Liver (tissue), 9 donors: ENCODE results near the gene TSPAN15. TPM values are rescaled to one million over a fixed set of nuclear protein-coding genes. Genes with fewer than 3 reads are reported as not detected.
A peak's percentile ranks its signal among the peaks of the same experiment; 100 is the strongest.
"Not testable (repeated sequence)": the region's sequence is repeated elsewhere in the genome, so short reads cannot be mapped to it uniquely, and the experiment has no call there.

ENCODE experiments used
- DNase-seq: peaks from one replicate; pipeline ENCODE4 v3.0.0-alpha.2; 2017; ENCODE audit warnings: low spot score
- H3K27ac ChIP-seq, 2 donors: one replicate each; pipeline ENCODE4 v1.7.0; 2013; ENCODE audit warnings: inconsistent platforms in 2 of 2, low read length in 2 of 2, control low read depth in 1 of 2, low read depth in 1 of 2, mild to moderate bottlenecking in 1 of 2
- H3K27me3 ChIP-seq, 4 donors: one replicate each; pipeline versions ENCODE4 v1.6.1 to v1.7.0; 2013; ENCODE audit warnings: low read length in 3 of 4, inconsistent platforms in 1 of 4, mild to moderate bottlenecking in 1 of 4, moderate library complexity in 1 of 4; ENCODE audit not compliant: control insufficient read depth in 4 of 4, insufficient read depth in 4 of 4
- H3K36me3 ChIP-seq, 4 donors: one replicate each; pipeline versions ENCODE4 v1.6.1 to v1.7.0; 2013; ENCODE audit warnings: low read length in 3 of 4, mild to moderate bottlenecking in 3 of 4, low read depth in 1 of 4, moderate library complexity in 1 of 4; ENCODE audit not compliant: control insufficient read depth in 4 of 4, insufficient read depth in 3 of 4
- H3K4me1 ChIP-seq, 4 donors: one replicate each; pipeline versions ENCODE4 v1.6.1 to v1.7.0; 2013; ENCODE audit warnings: low read length in 3 of 4, mild to moderate bottlenecking in 3 of 4, moderate library complexity in 1 of 4; ENCODE audit not compliant: control insufficient read depth in 4 of 4, insufficient read depth in 4 of 4
- H3K4me3 ChIP-seq, 3 donors: one replicate each; pipeline versions ENCODE4 v1.6.1 to v1.7.0; 2013; ENCODE audit warnings: low read length in 3 of 3, control low read depth in 1 of 3, low read depth in 1 of 3, mild to moderate bottlenecking in 1 of 3
- H3K9ac ChIP-seq, 2 donors: one replicate each; pipeline ENCODE4 v1.7.0; 2013; ENCODE audit warnings: low read length in 2 of 2, mild to moderate bottlenecking in 2 of 2, moderate library complexity in 2 of 2, control low read depth in 1 of 2, low read depth in 1 of 2
- H3K9me3 ChIP-seq, 4 donors: one replicate each; pipeline versions ENCODE4 v1.6.1 to v1.7.0; 2013; ENCODE audit warnings: low read length in 3 of 4; ENCODE audit not compliant: control insufficient read depth in 4 of 4
- ATF3 ChIP-seq: IDR thresholded peaks from 2 replicates; pipeline ENCODE4 v1.6.1; 2016; ENCODE audit warnings: antibody characterized with exemption
- CTCF ChIP-seq: fragments of 150-350 bp; IDR thresholded peaks from 2 replicates; pipeline ENCODE4 v1.5.1; 2017; ENCODE audit warnings: improper control_type of control experiment, low read depth, low read length; ENCODE audit not compliant: missing input control
- EGR1 ChIP-seq, 2 donors: IDR thresholded peaks; 2 replicates each; pipeline ENCODE4 v1.6.1; 2016 to 2018; ENCODE audit warnings: antibody characterized with exemption in 2 of 2, low read depth in 2 of 2
- FOXA1 ChIP-seq: IDR thresholded peaks from 2 replicates; pipeline ENCODE4 v1.6.1; 2016; ENCODE audit warnings: antibody characterized with exemption
- FOXA2 ChIP-seq: IDR thresholded peaks from 2 replicates; pipeline ENCODE4 v1.6.1; 2016; ENCODE audit warnings: antibody characterized with exemption
- GABPA ChIP-seq, 2 donors: IDR thresholded peaks in 1 of 2; conservative IDR thresholded peaks in 1 of 2; 2 replicates each; pipeline ENCODE4 v1.6.1; 2016; ENCODE audit warnings: antibody characterized with exemption in 2 of 2, mild to moderate bottlenecking in 1 of 2, moderate library complexity in 1 of 2
- HNF4A ChIP-seq, 2 donors: conservative IDR thresholded peaks; 2 replicates each; pipeline ENCODE4 v1.6.1; 2016; ENCODE audit warnings: antibody characterized with exemption in 2 of 2, mild to moderate bottlenecking in 2 of 2
- HNF4G ChIP-seq: IDR thresholded peaks from 2 replicates; pipeline ENCODE4 v1.6.1; 2016; ENCODE audit warnings: antibody characterized with exemption
- NR2F2 ChIP-seq: IDR thresholded peaks from 2 replicates; pipeline ENCODE4 v1.6.1; 2016; ENCODE audit warnings: antibody characterized with exemption
- RAD21 ChIP-seq, 2 donors: IDR thresholded peaks; 2 replicates each; pipeline ENCODE4 v1.6.1; 2016; ENCODE audit warnings: antibody characterized with exemption in 2 of 2, mild to moderate bottlenecking in 2 of 2
- REST ChIP-seq: IDR thresholded peaks from 2 replicates; pipeline ENCODE4 v1.6.1; 2016; ENCODE audit warnings: antibody characterized with exemption, mild to moderate bottlenecking
- RXRA ChIP-seq, 2 donors: IDR thresholded peaks; 2 replicates each; pipeline ENCODE4 v1.6.1; 2017 to 2018; ENCODE audit warnings: antibody characterized with exemption in 2 of 2, mild to moderate bottlenecking in 1 of 2
- SP1 ChIP-seq: IDR thresholded peaks from 2 replicates; pipeline ENCODE4 v1.6.1; 2018; ENCODE audit warnings: antibody characterized with exemption, mild to moderate bottlenecking
- TAF1 ChIP-seq: conservative IDR thresholded peaks from 2 replicates; pipeline ENCODE4 v1.6.1; 2016; ENCODE audit warnings: antibody characterized with exemption, mild to moderate bottlenecking
- YY1 ChIP-seq: IDR thresholded peaks from 2 replicates; pipeline ENCODE4 v1.6.1; 2016; ENCODE audit warnings: antibody characterized with exemption, mild to moderate bottlenecking
- ZBTB33 ChIP-seq: IDR thresholded peaks from 2 replicates; pipeline ENCODE4 v1.6.1; 2016; ENCODE audit warnings: antibody characterized with exemption
- WGBS: extraction: QIAGEN DNeasy Blood & Tissue Kit; methylation state at CpG from one replicate; pipeline ENCODE4 v1.1.7; 2013; 5-methylcytosine and 5-hydroxymethylcytosine counted together
- polyA plus RNA-seq, 2 donors: library from polyadenylated mRNA; stranded (reverse) in 1 of 2; unstranded in 1 of 2; fragments of 200-250 nt in 1 of 2; fragments of >200 nt in 1 of 2; fragmentation: Nextera tagmentation in 1 of 2; extraction: Ambion mirVana in 1 of 2; gene quantifications; one replicate each; pipeline versions ENCODE4 v1.2.1 to v1.2.3, GENCODE V29; 2013 to 2015
- total RNA-seq, 2 donors: library from RNA; depleted of rRNA; stranded (reverse); fragments of >200 nt; gene quantifications; one replicate each; pipeline ENCODE4 v1.2.3, GENCODE V29; 2014
- donor health status: healthy.
- donor health status: healthy.
- donor health status: healthy.
- donor health status: healthy.
- donor health status: healthy.

TSPAN15 gene
- total and polyA plus RNA-seq, 4 donors: 2.0 to 4.3 (median 3.3) TPM

- Histone ChIP-seq H3K27ac (no peak overlapping the region), H3K9ac (no peak overlapping the region), H3K27me3 (no peaks in the 10 kb centered on the region), H3K36me3 (no peaks in the 10 kb centered on the region), H3K9me3 (no peaks in the 10 kb centered on the region), H3K4me1 (peaks cover 0 to 11% (median 7%) of the 10 kb centered on the region in 4 donors), H3K4me3 (no peak overlapping the region)
- TF ChIP-seq RAD21 (IDR thresholded peaks at IDR 0.05) (peak; percentile 64 to 78), YY1 (no peak), RXRA (IDR thresholded peaks at IDR 0.05) (peak; percentile 16 to 17), HNF4G (no peak), NR2F2 (peak; percentile 79), CTCF (peak; percentile 50), GABPA (IDR thresholded peaks at IDR 0.05 in 1 of 2, conservative IDR thresholded peaks at IDR 0.05 in 1 of 2) (no peak)
- 12% methylated on average over 1 of the region's 1 CpG for whole genome bisulfite sequencing
- no peak for DNase-seq
Measured at GRCh38 chr10:69449841-69450240, 1.4 kb upstream of the TSPAN15 start.

- not testable (repeated sequence) for H3K4me3 ChIP-seq, H3K36me3 ChIP-seq, DNase-seq, H3K9me3 ChIP-seq, H3K9ac ChIP-seq, H3K27me3 ChIP-seq, H3K27ac ChIP-seq
- WGBS: 86% methylated on average over 16 of the region's 16 CpGs
- peaks cover 0 to 11% (median 7%) of the 10 kb centered on the region in 4 donors for H3K4me1 ChIP-seq
Measured at GRCh38 chr10:69450395-69450794, 870 bp upstream of the TSPAN15 start.

GRCh38 chr10:69451784-69452251, 553 bp downstream of the TSPAN15 start:
- peak overlapping the region in 1 of 2 donors; percentile 27 for H3K27ac ChIP-seq
- H3K9ac ChIP-seq: no peak overlapping the region
- peaks cover 0 to 11% (median 7%) of the 10 kb centered on the region in 4 donors for H3K4me1 ChIP-seq
- TF ChIP-seq RXRA (IDR thresholded peaks at IDR 0.05) (no peak), GABPA (IDR thresholded peaks at IDR 0.05 in 1 of 2, conservative IDR thresholded peaks at IDR 0.05 in 1 of 2) (no peak), SP1 (no peak), HNF4A (conservative IDR thresholded peaks at IDR 0.05) (no peak), TAF1 (no peak), EGR1 (IDR thresholded peaks at IDR 0.05; ENCODE audit: low read depth in 2 of 2) (no peak), YY1 (no peak), FOXA2 (no peak), NR2F2 (no peak), ZBTB33 (no peak), FOXA1 (no peak), ATF3 (no peak), RAD21 (IDR thresholded peaks at IDR 0.05) (no peak), REST (no peak), CTCF (no peak), HNF4G (no peak)
- H3K9me3 ChIP-seq: no peaks in the 10 kb centered on the region
- 11% methylated on average over 38 of the region's 38 CpGs for WGBS
- peak overlapping the region; percentile 9 to 51 (median 48) for H3K4me3 ChIP-seq
- H3K36me3 ChIP-seq: no peaks in the 10 kb centered on the region
- no peaks in the 10 kb centered on the region for H3K27me3 ChIP-seq
- no peak for DNase-seq
